GM21423 (cell line): Measurements from ENCODE around the gene FAM111A.

ENCODE experiments used
- ATAC-seq: cut with Tn5 transposase; IDR thresholded peaks from one replicate; pipeline ENCODE4 v1.9.1; 2021; ENCODE audit warnings: mild to moderate bottlenecking, moderate library complexity; ENCODE audit not compliant: unreplicated experiment

Gene FAM111A

DNA sequence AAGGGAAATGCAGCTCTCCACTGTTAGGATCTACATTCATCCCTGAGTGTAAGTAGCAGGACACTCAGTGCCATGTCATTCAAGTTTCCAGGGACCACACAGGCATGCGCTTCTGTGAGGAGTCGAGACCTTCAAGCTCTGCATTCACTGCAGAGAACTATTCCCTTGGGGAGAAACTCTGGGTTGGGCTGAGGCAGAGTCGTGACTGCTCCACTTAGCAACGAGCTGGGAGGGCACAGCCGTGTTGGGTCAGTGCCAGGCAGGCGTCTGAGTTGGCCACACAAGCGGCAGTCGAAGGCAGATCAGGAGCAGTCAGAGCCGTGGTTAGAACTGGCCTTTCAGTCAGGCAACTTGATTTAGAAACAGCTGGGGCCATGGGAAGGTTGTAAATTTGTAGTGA lies 55.3 kb downstream of the FAM111A start:
- ATAC-seq = no peak

DNA sequence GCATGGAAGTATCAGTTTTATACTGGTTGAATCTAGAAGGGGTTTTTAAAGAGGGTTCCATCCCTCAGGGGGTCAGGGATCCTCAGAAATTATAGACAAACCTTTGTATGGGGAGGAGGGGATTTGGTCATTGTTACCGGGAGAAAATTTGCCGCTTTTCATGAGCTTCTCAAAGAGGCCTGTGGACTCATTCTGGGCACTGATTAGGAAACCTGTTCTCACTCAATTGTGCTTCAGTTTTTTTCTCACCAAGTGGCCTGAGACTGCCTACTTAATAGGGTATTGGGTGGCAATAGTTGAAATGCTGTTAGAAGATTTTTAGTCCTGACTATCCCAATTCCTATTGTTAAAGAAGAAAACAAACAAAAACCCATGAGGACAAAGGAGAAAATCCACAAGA lies 56.1 kb downstream of the FAM111A start:
- no peak for ATAC-seq

DNA sequence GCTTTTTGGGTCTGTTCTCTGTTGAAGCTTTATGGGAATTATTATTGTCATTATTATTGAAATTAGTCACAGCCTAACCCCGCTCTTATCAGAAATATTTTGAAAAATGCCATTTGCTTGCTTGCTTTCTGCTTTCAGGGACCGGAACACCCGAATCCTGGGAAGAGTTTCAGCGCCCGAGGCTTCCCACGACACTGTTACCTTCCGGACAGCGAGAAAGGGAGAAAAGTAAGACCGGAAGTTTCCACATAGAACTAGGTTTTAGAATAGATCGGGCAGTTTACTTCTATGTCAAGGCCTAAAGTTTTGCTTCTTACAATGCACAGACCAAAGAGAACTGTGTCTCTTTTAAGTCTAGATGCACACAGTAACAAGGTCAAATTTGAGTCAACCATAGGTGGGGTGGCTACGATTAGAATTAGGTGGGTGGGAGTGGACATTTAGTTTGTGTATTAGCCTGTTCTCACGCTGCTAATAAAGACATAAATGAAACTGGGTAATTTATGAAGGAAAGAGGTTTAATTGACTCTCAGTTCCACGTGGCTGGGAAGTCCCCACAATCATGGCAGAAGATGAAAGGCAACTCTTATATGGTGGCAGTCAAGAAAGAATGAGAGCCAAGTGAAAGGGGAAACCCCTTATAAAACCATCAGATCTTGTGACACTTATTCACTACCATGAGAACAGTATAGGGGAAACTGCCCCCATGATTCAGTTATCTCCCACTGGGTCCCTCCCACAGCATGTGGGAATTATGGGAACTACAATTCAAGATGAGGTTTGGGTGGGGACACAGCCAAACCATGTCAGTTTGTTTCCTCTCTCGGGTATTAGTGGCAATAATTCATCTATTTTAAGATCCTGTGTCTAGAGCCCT lies 57.1 kb downstream of the FAM111A start:
- peak; percentile 47 for ATAC-seq

DNA sequence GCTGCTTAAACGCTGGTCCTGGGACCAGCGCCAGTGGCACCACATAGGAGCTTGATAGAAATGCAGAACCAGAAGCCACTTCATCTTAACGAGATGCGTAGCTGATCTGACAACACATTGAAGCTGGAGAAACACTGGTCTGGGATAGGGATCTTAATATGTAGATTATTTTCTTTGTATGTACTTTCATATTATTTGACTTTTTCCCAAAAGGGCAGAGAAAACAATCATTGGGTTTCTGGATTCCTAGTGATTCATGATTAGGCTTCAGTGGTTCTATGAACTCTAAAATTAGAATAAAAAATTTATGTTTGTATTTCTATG lies 57.7 kb downstream of the FAM111A start:
- no peak for ATAC-seq

DNA sequence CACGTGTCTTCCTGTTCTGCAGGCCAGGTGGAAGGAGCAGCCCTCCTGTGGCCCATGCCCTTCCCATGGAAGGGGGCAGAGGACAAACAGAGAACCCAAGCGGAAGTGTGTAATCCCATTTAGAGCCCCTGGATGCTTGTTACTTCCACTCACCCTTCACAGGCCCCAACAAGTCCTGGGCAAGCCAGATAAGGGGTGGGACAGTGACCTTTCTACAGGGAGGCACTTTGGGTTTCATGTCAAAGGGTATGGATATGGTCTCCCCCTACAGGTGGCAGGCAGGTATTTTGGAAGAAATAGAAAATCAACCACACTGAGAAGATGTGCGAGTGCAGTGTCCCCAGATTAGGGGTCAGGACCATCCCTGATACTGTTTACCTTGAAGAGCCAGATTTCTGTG lies 58.7 kb downstream of the FAM111A start:
- no peak for ATAC-seq
